ENCODE results near the gene ZNF212. TPM values are rescaled to one million over a fixed set of nuclear protein-coding genes. Genes with fewer than 3 reads are reported as not detected.

The ZNF212 gene
- total RNA-seq: 10 to 100 TPM; 11.1 to 15.9 TPM

DNA sequence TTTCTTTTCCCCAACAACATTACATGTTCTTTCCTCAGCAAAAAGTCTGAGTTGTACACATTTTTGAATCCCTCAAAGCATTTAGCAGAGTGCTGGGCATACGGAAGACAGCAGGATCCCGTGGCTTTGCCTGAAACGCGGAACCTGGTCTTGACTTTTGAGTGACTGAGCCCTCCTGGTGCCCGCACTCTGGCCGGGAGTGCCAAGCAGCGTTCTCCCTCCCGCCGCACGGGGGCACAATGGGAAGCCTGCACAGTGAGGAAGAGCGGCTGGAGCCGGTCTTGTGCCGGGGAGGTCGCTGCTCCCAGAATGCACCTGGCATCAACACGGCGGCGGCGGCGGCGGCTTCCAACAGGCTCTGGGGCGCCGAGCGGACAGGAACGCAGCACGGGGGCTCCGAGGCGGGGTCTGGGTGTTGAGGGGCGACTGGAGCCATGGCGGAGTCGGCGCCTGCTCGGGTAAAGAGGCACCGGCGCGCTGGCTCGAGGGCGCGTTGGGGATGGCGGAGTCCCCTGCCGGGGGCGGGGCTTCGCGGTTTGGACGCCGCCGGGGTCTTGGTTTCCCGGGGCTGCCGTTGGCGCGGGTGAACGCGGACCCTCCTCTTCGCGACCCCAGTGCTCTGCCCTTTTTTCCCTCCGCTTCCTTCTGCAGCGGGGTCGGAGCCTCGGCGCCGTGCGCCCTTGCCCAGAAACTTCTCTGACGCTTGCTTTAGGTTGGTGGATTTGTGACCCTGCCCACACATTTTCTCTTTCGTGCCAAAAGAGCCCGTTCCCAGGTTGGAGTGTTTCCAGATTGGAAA lies at the start of gene ZNF212:
TSS of gene ZNF212 (plus strand) at position 307 of the 799 bp plus-strand sequence. CDS start at position 435, 128 bp downstream.
- peak within 1 kb of the TSS; percentile 78 for H3K4me3 Mint-ChIP-seq
- POLR2A ChIA-PET: interaction anchor here (0.6 kb wide), 1 partner anchor 51 kb away, joined by 9 read pairs; no protein-coding TSS in a partner anchor
- H3K27ac Mint-ChIP-seq: peak within 1 kb of the TSS; percentile 86
- CTCF ChIA-PET: interaction anchor here (1.2 to 1.3 kb wide), 3 partner anchors 9 to 78 kb away, joined by 3 to 5 read pairs (median 4); no protein-coding TSS in a partner anchor
- peaks cover 6% of the 10 kb centered on the region for H3K9me3 Mint-ChIP-seq
- H3K4me1 Mint-ChIP-seq: peaks cover 31% of the 10 kb centered on the region
- H3K27me3 Mint-ChIP-seq: no peaks in the 10 kb centered on the region
- peaks cover 14% of the 10 kb centered on the region for H3K36me3 Mint-ChIP-seq (ENCODE audit: low read depth)
- DNase-seq: peak; percentile 90

DNA sequence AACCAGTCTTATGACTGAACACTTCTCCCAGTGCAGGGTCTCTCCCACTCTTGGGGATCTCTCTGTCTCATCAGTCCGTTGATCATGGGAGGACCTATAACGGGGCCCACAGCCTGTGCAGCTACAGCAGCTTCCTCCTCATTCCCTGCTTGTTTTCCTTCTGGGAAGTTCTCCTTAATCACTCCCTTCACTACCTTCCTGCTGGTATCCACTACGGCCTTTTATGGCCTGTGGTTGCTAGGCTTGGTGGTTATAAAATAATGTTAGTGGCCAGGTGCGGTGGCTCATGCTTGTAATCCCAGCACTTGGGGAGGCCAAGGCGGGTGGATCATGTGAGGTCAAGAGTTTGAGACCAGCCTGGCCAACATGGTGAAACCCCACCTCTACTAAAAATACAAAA lies 47.6 kb upstream of the ZNF212 start:
- Mint-ChIP-seq H3K4me3 (no peak overlapping the region), H3K27ac (peak overlapping the region; percentile 87), H3K9me3 (no peaks in the 10 kb centered on the region), H3K36me3 (ENCODE audit: low read depth) (peaks cover 2% of the 10 kb centered on the region), H3K27me3 (peaks cover 8% of the 10 kb centered on the region), H3K4me1 (peaks cover 26% of the 10 kb centered on the region)
- POLR2A ChIA-PET: no interaction called here
- no peak for DNase-seq
- CTCF ChIA-PET: interaction anchor here (1.1 kb wide), 1 partner anchor 70 kb away, joined by 3 read pairs; the partner anchor contains the start of gene ZNF783

DNA sequence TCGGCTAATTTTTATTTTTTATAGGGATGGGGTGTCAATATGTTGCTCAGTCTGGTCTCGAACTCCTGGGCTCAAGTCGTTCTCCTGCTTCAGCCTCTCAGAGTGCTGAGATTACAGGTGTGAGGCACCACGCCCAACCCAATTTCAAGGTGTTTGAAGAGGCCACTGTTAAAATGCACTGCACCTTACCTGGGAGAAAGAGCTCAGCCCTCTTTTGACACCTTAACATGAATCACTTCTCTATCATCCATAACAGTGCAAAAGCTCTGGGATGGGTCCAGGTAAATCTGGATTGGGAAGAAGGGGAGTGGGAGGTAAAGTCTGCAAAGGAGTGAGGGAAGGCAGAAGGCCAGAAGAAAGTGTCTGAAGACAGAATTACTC lies 44.7 kb upstream of the ZNF212 start:
- no peak for DNase-seq
- Mint-ChIP-seq H3K27me3 (peaks cover 6% of the 10 kb centered on the region), H3K27ac (peak overlapping the region; percentile 11), H3K4me1 (peaks cover 48% of the 10 kb centered on the region), H3K9me3 (no peaks in the 10 kb centered on the region), H3K4me3 (peak overlapping the region; percentile 81), H3K36me3 (ENCODE audit: low read depth) (peaks cover 17% of the 10 kb centered on the region)
- ChIA-PET POLR2A (no interaction called here), CTCF (interaction anchor here (1.0 to 3.4 kb wide), 15 partner anchors 9 to 431 kb away, joined by 3 to 21 read pairs (median 5); partner anchors contain the start of gene ZNF398)

DNA sequence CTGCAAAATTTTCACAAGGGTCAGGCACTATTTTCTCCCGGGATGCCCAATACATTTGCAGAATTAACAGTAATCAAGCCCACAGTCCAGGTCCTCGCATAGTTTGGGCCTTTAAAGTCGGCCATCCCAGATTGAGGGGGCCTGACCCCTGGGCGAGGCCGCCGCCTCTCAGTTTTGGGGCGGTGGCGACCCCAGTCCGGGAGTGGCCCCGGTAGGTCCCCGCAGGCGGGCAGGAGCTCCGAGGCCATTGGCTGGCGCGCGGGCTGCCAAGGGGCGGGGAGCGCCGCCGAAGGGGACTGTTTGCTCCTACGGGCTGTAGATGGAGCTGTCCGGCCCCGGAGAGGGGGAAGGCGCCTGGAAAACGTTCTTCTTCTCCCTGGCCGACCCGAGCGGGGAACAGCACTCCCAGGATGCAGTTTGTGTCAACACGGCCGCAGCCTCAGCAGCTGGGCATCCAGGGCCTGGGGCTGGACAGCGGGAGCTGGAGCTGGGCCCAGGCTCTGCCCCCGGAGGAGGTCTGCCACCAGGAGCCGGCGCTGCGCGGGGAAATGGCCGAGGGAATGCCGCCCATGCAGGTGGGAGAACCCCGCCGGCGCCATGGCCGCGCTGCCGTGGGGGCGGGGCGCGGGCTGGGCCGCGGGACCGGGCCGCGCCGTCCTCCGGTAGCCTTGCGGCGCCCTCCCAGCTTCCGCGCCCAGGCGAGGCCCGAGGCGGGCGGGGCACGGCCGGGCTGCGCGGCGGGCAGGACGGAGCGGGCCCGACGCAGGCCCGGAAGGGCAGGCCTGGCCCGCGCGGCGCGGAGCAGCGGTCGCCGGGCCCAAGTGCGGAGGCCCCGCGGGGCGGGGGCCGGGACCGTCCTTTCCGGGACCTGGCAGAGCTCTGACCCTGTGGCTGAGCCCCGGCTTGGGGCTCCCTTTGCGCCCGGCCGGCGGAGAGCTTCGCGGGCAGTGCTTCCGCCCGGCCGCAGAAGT lies 44.0 kb upstream of the ZNF212 start, which contains the start of gene ZNF282:
TSS of gene ZNF282 (plus strand) at position 367 of the 971 bp plus-strand sequence. CDS start at position 411, 44 bp downstream.
- Mint-ChIP-seq H3K9me3 (no peaks in the 10 kb centered on the region), H3K4me1 (peaks cover 52% of the 10 kb centered on the region), H3K27ac (peak within 1 kb of the TSS; percentile 90), H3K27me3 (peaks cover 4% of the 10 kb centered on the region), H3K36me3 (ENCODE audit: low read depth) (peaks cover 22% of the 10 kb centered on the region), H3K4me3 (peak within 1 kb of the TSS; percentile 93)
- ChIA-PET POLR2A (no interaction called here), CTCF (interaction anchor here (0.6 to 3.4 kb wide), 22 partner anchors 9 to 431 kb away, joined by 3 to 21 read pairs (median 4); partner anchors contain the start of gene ZNF398)
- peak; percentile 74 for DNase-seq

DNA sequence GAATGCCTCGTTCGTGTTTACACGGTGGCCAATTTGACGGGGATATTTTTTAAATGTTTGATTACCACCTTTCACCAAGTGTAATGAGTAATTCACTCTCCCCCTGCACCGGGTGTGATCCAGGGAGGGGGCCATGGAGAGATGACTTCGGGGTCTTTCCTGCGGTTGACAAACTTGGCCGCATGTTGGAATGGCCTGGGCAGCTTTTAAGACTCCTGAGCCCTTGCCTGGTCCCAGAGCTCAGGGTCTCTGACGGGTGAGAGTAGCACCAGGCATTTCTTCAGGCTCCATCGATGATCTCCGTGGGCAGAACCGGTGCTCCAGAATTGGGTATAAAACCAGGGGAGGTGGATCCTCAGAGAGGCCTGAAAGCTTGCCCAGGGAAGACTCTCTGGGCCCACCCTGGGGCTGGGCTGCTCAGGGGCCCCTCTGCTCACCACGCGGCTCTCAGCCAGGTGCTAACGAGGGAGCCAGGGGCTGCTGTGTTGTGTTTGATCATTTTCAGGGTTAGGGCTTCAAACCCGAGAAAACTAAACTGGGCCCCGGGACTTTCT lies 43.2 kb upstream of the ZNF212 start:
- Mint-ChIP-seq H3K36me3 (ENCODE audit: low read depth) (peaks cover 28% of the 10 kb centered on the region), H3K9me3 (no peaks in the 10 kb centered on the region), H3K27ac (peak overlapping the region; percentile 90), H3K4me3 (peak overlapping the region; percentile 93), H3K27me3 (peaks cover 2% of the 10 kb centered on the region), H3K4me1 (peaks cover 52% of the 10 kb centered on the region)
- ChIA-PET CTCF (interaction anchor here (0.6 to 3.4 kb wide), 16 partner anchors 8 to 675 kb away, joined by 3 to 21 read pairs (median 4); partner anchors contain the start of gene ZNF398), POLR2A (no interaction called here)
- DNase-seq: peak; percentile 14

DNA sequence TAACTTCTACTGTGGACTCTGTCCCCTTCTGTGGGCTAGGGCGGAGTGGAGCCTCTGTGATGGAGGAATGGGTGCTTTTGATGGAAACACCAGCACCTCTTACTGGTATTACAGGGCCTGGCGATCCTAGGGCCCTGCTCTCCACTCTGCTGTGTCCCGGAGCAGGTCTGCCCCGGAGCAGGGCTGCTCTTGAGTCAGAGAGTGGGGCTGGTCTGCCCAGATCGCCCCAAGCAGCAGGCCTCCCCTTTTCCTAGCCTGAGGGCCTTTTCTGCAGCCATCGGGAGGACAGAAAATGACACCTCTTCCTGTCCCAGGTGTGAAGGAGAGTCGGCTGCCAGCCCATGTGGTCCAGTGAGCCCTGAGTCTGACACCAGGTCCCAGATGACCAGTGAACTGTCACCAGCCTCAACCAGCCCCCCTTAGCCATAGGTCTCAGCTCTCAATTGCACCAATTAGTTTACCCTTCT lies 42.7 kb upstream of the ZNF212 start:
- H3K9me3 Mint-ChIP-seq: no peaks in the 10 kb centered on the region
- H3K27ac Mint-ChIP-seq: peak overlapping the region; percentile 90
- H3K4me3 Mint-ChIP-seq: peak overlapping the region; percentile 93
- CTCF ChIA-PET: interaction anchor here (0.6 to 3.4 kb wide), 6 partner anchors 11 to 675 kb away, joined by 3 to 21 read pairs (median 4); partner anchors contain the start of gene ZNF398
- H3K27me3 Mint-ChIP-seq: peaks cover 2% of the 10 kb centered on the region
- POLR2A ChIA-PET: no interaction called here
- H3K36me3 Mint-ChIP-seq (ENCODE audit: low read depth): peaks cover 31% of the 10 kb centered on the region
- H3K4me1 Mint-ChIP-seq: peaks cover 50% of the 10 kb centered on the region
- DNase-seq: no peak

DNA sequence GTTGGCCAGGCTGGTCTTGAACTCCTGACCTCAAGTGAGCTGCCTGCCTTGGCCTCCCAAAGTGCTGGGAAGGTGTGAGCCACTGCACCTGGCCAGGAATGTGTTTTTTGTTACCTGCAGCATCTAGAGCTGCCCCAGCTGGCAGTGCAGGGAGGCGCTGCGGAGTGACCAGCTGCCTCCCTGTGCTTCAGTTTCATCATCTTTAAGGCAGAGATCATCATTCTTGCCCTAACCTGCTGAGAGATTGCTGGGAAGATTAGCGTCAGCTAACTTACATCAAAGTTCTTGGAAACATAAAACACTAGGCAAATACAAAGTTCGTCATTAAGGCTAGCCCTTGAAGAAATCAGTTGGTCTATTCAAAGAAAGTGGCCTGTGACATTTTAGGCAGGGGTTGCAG lies 41.8 kb upstream of the ZNF212 start:
- no peak for DNase-seq
- peaks cover 34% of the 10 kb centered on the region for H3K36me3 Mint-ChIP-seq (ENCODE audit: low read depth)
- peaks cover under 1% of the 10 kb centered on the region for H3K27me3 Mint-ChIP-seq
- peaks cover 51% of the 10 kb centered on the region for H3K4me1 Mint-ChIP-seq
- peak overlapping the region; percentile 93 for H3K4me3 Mint-ChIP-seq
- H3K9me3 Mint-ChIP-seq: no peaks in the 10 kb centered on the region
- POLR2A ChIA-PET: no interaction called here
- CTCF ChIA-PET: interaction anchor here (0.7 to 3.4 kb wide), 2 partner anchors 50 to 113 kb away, joined by 3 to 21 read pairs; partner anchors contain the start of gene ZNF398
- peak overlapping the region; percentile 54 for H3K27ac Mint-ChIP-seq

DNA sequence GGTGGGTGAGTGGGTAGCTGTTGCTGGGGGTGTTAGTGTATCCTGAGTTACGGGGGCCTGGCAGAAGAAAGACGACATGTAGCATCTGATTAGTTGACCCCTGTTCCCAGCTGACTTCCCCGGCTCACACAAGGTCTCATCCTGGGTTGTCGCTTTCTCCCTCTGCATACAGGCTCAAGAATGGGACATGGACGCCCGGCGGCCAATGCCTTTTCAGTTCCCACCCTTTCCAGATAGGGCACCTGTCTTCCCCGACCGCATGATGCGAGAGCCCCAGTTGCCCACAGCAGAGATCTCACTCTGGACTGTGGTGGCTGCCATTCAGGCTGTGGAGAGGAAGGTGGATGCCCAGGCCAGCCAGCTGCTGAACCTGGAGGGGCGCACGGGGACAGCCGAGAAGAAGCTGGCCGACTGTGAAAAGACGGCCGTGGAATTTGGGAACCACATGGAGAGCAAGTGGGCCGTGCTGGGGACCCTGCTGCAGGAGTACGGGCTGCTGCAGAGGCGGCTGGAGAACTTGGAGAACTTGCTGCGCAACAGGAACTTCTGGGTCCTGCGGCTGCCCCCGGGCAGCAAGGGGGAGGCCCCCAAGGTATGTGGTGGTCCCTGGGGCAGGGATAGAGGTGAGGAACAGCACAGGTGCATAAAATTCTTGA lies 41.2 kb upstream of the ZNF212 start:
- peaks cover 56% of the 10 kb centered on the region for H3K4me1 Mint-ChIP-seq
- ChIA-PET POLR2A (interaction anchor here (0.6 kb wide), 1 partner anchor 102 kb away, joined by 3 read pairs; no protein-coding TSS in a partner anchor), CTCF (no interaction called here)
- H3K36me3 Mint-ChIP-seq (ENCODE audit: low read depth): peaks cover 40% of the 10 kb centered on the region
- no peak for DNase-seq
- no peaks in the 10 kb centered on the region for H3K9me3 Mint-ChIP-seq
- no peak overlapping the region for H3K4me3 Mint-ChIP-seq
- no peak overlapping the region for H3K27ac Mint-ChIP-seq
- H3K27me3 Mint-ChIP-seq: no peaks in the 10 kb centered on the region

DNA sequence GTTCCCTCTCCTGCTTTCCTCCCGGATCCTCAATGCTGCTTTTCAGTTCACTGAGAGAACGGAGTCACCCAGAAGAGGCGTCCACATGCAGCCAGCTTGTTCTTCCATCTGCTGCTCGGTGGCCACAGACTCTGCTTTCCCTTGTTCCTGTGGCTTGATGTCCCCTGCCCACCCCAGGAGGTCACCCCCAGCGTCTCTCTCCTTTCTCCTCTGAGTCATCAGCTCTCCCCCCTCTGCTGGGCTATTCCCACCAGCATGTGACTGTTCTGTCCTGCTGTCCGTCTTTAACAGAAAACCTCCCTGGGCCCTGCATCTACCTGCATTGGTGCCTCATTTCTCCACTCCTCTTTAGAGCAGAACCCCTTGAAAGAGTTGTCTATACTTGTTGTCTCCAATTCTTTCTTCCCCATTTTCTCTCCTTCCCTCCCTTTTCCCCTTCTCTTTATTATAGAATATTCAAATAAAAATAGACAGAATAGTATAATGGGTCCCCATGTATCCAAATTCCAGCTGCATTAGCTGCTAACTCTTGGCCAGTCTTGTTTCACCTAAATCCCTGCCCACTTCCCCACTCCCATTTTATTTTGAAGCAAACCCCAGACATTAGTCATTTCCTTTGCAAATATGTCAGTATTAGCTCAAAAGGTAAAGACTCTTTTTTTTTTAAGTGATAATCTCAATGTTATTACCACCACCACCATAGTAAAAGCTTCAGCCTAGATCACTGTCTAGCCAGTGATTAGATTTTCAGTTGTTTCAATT lies 40.0 kb upstream of the ZNF212 start:
- H3K4me3 Mint-ChIP-seq: no peak overlapping the region

DNA sequence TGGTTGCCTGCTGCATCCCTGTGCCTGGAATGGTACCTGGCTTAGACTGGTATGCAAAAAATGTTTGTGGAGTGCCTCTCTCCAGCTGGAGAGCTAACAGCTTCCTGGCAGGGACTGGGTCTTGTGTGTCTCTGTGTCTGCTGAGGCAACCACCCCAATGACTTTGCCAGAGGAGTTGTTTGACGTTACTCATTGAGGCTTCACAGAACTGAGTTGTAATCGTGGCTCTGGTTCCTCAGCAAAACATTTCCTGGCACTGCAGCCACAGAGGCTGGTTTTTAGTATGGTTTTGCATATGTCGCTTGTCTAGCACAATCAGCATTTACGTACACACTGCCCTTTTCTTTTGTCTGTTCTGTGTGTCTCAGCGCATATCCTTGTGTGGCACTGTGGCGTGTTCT lies 36.6 kb upstream of the ZNF212 start:
- H3K36me3 Mint-ChIP-seq (ENCODE audit: low read depth): peaks cover 74% of the 10 kb centered on the region
- peaks cover 54% of the 10 kb centered on the region for H3K4me1 Mint-ChIP-seq
- no peaks in the 10 kb centered on the region for H3K27me3 Mint-ChIP-seq
- H3K27ac Mint-ChIP-seq: peak overlapping the region; percentile 89
- peak; percentile 38 for DNase-seq
- POLR2A ChIA-PET: no interaction called here
- CTCF ChIA-PET: interaction anchor here (0.7 kb wide), 1 partner anchor 20 kb away, joined by 3 read pairs; no protein-coding TSS in a partner anchor
- peak overlapping the region; percentile 38 for H3K4me3 Mint-ChIP-seq
- no peaks in the 10 kb centered on the region for H3K9me3 Mint-ChIP-seq

More for the DNA sequence above, 40.0 kb upstream of the ZNF212 start:
- H3K27me3 Mint-ChIP-seq: no peaks in the 10 kb centered on the region
- H3K36me3 Mint-ChIP-seq (ENCODE audit: low read depth): peaks cover 51% of the 10 kb centered on the region
- H3K27ac Mint-ChIP-seq: no peak overlapping the region
- peaks cover 63% of the 10 kb centered on the region for H3K4me1 Mint-ChIP-seq
- DNase-seq: no peak
- no peaks in the 10 kb centered on the region for H3K9me3 Mint-ChIP-seq
- CTCF ChIA-PET: interaction anchor here (0.5 to 1.4 kb wide), 2 partner anchors 10 to 236 kb away, joined by 3 to 5 read pairs; no protein-coding TSS in a partner anchor
- POLR2A ChIA-PET: no interaction called here
